Measurements from ENCODE around the gene SULT6B1. TPM values are rescaled to one million over a fixed set of nuclear protein-coding genes. Genes with fewer than 3 reads are reported as not detected.

Gene SULT6B1
- polyA plus RNA-seq, 4 donors = not detected

DNA sequence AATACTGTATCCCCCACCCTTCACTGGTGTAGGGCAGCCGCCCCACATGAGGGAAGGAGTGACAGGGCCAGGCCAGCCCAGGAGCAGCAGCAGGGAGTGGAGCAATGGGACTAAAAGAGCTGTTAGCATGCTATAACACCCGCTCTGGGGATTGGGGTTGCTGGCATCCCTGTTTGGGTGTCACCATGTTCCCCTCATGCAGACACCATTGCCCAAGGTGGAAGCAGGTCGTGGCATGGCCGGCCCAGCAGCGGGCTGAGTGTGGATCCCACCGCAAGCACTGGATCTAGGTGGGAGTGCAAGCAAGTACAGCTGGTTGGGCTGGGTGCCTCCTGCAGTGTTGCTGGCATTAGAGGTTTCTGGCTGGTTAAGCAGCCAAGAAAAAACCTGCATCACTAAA lies 3.3 kb upstream of the SULT6B1 start:
- Histone ChIP-seq H3K9me3 (ENCODE audit: control insufficient read depth in 2 of 2, insufficient read depth in 1 of 2, low read depth in 1 of 2, low read length in 1 of 2) (no peaks in the 10 kb centered on the region), H3K4me3 (ENCODE audit: low read depth in 1 of 3, low read length in 3 of 3) (no peak overlapping the region), H3K4me1 (ENCODE audit: control insufficient read depth in 3 of 3, insufficient read depth in 2 of 3, low read depth in 1 of 3, low read length in 2 of 3) (no peaks in the 10 kb centered on the region), H3K36me3 (ENCODE audit: control insufficient read depth in 3 of 3, insufficient read depth in 2 of 3, low read depth in 1 of 3, low read length in 3 of 3) (no peaks in the 10 kb centered on the region), H3K27ac (ENCODE audit: low read depth in 1 of 3, low read length in 2 of 3) (no peak overlapping the region), H3K27me3 (ENCODE audit: control insufficient read depth in 3 of 3, insufficient read depth in 3 of 3, low read length in 3 of 3) (no peaks in the 10 kb centered on the region)
- FAIRE-seq (no peak), DNase-seq (no peak)
- WGBS, 3 donors = 85 to 90% (median 88%) methylated on average over 6 of the region's 6 CpGs

DNA sequence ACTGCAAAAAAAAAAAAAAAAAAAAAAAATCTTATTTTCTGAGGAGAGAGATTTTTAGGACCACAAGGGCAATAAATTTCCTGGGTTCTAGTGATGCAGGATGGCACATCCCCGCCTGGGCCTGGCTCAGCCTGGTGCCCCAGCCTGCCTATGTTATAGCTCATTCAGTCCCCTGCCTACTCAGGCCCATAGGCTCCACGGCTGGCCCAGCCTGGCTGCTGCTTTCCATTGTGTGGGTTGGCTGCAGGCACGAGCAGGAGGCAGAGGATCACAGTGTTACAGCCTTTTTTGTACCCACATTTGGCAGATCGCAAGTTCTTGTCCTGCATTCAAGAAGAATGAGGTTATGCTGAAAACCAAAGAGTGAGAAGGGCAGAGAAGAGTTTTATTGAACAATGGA lies 2.8 kb upstream of the SULT6B1 start:
- WGBS, 3 donors = 77 to 85% (median 80%) methylated on average over 4 of the region's 4 CpGs
- DNase-seq = no peak

GRCh38 chr2:37190290-37190689 lies 1.8 kb upstream of the SULT6B1 start:
- no peaks in the 10 kb centered on the region for H3K4me1 ChIP-seq (ENCODE audit: control insufficient read depth in 3 of 3, insufficient read depth in 2 of 3, low read depth in 1 of 3, low read length in 2 of 3)
- H3K4me3 ChIP-seq (ENCODE audit: low read depth in 1 of 3, low read length in 3 of 3) = no peak overlapping the region
- WGBS, 3 donors = 81 to 87% (median 85%) methylated on average over 4 of the region's 4 CpGs
- no peaks in the 10 kb centered on the region for H3K36me3 ChIP-seq (ENCODE audit: control insufficient read depth in 3 of 3, insufficient read depth in 2 of 3, low read depth in 1 of 3, low read length in 3 of 3)
- FAIRE-seq (no peak), DNase-seq (no peak)
- peaks cover 0 to 3% (median 0%) of the 10 kb centered on the region in 3 donors for H3K27me3 ChIP-seq (ENCODE audit: control insufficient read depth in 3 of 3, insufficient read depth in 3 of 3, low read length in 3 of 3)
- H3K9me3 ChIP-seq (ENCODE audit: control insufficient read depth in 2 of 2, insufficient read depth in 1 of 2, low read depth in 1 of 2, low read length in 1 of 2) = no peaks in the 10 kb centered on the region
- H3K27ac ChIP-seq (ENCODE audit: low read depth in 1 of 3, low read length in 2 of 3) = no peak overlapping the region

More for the DNA sequence above, 2.8 kb upstream of the SULT6B1 start:
- Histone ChIP-seq H3K9me3 (ENCODE audit: control insufficient read depth in 2 of 2, insufficient read depth in 1 of 2, low read depth in 1 of 2, low read length in 1 of 2) (no peaks in the 10 kb centered on the region), H3K4me1 (ENCODE audit: control insufficient read depth in 3 of 3, insufficient read depth in 2 of 3, low read depth in 1 of 3, low read length in 2 of 3) (no peaks in the 10 kb centered on the region), H3K27me3 (ENCODE audit: control insufficient read depth in 3 of 3, insufficient read depth in 3 of 3, low read length in 3 of 3) (peaks cover 0 to 2% (median 0%) of the 10 kb centered on the region in 3 donors), H3K27ac (ENCODE audit: low read depth in 1 of 3, low read length in 2 of 3) (no peak overlapping the region), H3K36me3 (ENCODE audit: control insufficient read depth in 3 of 3, insufficient read depth in 2 of 3, low read depth in 1 of 3, low read length in 3 of 3) (no peaks in the 10 kb centered on the region), H3K4me3 (ENCODE audit: low read depth in 1 of 3, low read length in 3 of 3) (no peak overlapping the region)
- no peak for FAIRE-seq

DNA sequence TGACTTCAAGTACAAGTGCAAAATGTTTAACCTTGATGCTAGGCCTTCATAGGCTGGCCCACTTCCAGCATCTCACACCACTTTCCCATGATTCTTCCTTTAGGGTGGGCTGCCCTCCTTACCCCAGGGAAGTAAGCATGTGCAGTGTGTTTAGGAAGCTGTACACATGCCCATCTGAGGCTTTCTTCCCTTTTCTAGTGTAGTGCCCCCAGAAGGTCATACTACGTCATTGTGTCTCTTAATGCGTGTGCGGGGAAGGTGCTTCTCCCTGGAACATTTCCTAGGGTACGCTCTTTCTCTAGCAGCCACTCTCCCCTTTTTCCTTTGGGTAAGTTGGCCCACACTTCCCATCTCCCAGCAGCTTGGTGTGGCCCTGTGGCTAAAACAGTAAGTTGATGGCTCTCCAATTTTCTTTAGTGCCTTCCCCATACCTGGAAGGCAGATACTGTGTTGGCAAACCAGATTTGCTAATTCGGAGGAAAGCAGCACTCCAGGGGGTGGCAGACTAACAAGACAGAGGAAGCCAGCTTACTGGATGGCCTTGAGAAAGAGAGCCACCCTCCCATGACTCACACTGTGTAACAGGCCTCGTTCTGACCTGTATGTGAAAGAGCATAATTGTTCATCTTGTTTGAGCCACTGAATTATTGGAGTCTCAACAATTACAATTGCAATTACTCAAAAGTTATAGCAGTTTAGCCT lies 1.1 kb upstream of the SULT6B1 start:
- Histone ChIP-seq H3K27me3 (ENCODE audit: control insufficient read depth in 3 of 3, insufficient read depth in 3 of 3, low read length in 3 of 3) (peaks cover 0 to 3% (median 0%) of the 10 kb centered on the region in 3 donors), H3K4me1 (ENCODE audit: control insufficient read depth in 3 of 3, insufficient read depth in 2 of 3, low read depth in 1 of 3, low read length in 2 of 3) (no peaks in the 10 kb centered on the region), H3K36me3 (ENCODE audit: control insufficient read depth in 3 of 3, insufficient read depth in 2 of 3, low read depth in 1 of 3, low read length in 3 of 3) (no peaks in the 10 kb centered on the region), H3K9me3 (ENCODE audit: control insufficient read depth in 2 of 2, insufficient read depth in 1 of 2, low read depth in 1 of 2, low read length in 1 of 2) (no peaks in the 10 kb centered on the region), H3K4me3 (ENCODE audit: low read depth in 1 of 3, low read length in 3 of 3) (no peak overlapping the region), H3K27ac (ENCODE audit: low read depth in 1 of 3, low read length in 2 of 3) (peak overlapping the region in 1 of 3 donors; percentile 17)
- FAIRE-seq = no peak
- WGBS, 3 donors = 71 to 76% (median 75%) methylated on average over 6 of the region's 6 CpGs
- peak; percentile 22 to 25 for DNase-seq

DNA sequence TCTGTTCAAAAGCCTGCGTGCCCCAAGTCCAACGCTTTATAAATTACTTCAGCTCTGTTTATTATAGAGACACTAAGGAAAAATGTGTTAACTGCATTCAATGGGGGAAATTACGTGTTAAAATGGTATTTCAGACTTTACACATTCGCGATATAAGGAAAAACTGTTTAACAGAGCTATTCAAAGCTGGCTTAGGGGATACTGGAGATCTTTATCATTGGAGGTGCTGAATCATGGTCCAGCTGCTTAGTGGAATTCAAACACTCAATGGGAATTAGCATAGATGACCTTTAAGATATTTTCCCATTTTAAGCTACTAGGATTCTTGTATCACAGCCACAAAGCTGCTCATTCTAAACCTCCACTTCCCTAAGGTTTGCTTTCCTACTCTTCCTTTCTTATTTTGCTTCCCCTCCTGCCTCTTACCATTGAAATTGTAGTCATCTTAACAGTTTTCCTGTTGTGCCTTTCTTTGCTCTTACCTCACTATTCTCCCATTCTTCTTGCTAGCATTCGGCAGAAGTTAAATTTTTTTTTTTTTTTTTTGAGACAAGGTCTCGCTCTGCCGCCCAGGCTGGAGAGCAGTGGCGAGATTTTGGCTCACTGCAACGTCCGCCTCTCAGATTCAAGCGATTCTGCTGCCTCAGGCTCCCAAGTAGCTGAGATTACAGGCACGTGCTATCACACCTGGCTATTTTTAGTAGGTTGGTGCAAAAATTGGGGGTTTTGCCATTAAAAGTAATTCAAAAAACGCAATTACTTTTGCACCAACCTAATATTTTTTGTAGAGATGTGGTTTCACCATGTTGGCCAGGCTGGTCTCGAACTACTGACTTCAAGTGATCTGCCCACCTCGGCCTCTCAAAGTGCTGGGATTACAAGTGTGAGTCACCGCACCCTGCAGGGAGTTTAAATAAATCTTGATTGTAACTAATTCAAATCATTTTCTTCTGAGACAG lies 6.5 kb downstream of the SULT6B1 start:
- H3K27me3 ChIP-seq (ENCODE audit: control insufficient read depth in 3 of 3, insufficient read depth in 3 of 3, low read length in 3 of 3) = peaks cover 0 to 6% (median 0%) of the 10 kb centered on the region in 3 donors
- H3K9me3 ChIP-seq (ENCODE audit: control insufficient read depth in 2 of 2, insufficient read depth in 1 of 2, low read depth in 1 of 2, low read length in 1 of 2) = no peaks in the 10 kb centered on the region
- 80 to 84% (median 82%) methylated on average over 17 of the region's 17 CpGs for WGBS, 3 donors
- no peaks in the 10 kb centered on the region for H3K4me1 ChIP-seq (ENCODE audit: control insufficient read depth in 3 of 3, insufficient read depth in 2 of 3, low read depth in 1 of 3, low read length in 2 of 3)
- no peak for FAIRE-seq
- no peak for DNase-seq
- H3K4me3 ChIP-seq (ENCODE audit: low read depth in 1 of 3, low read length in 3 of 3) = no peak overlapping the region
- no peaks in the 10 kb centered on the region for H3K36me3 ChIP-seq (ENCODE audit: control insufficient read depth in 3 of 3, insufficient read depth in 2 of 3, low read depth in 1 of 3, low read length in 3 of 3)
- H3K27ac ChIP-seq (ENCODE audit: low read depth in 1 of 3, low read length in 2 of 3) = no peak overlapping the region

GRCh38 chr2:37180640-37181039 lies 7.8 kb downstream of the SULT6B1 start:
- FAIRE-seq = no peak

GRCh38 chr2:37180006-37180639 lies 8.3 kb downstream of the SULT6B1 start:
- no peak for FAIRE-seq

More at GRCh38 chr2:37180640-37181039, 7.8 kb downstream of the SULT6B1 start:
- H3K36me3 ChIP-seq (ENCODE audit: control insufficient read depth in 3 of 3, insufficient read depth in 2 of 3, low read depth in 1 of 3, low read length in 3 of 3) = no peaks in the 10 kb centered on the region
- H3K9me3 ChIP-seq (ENCODE audit: control insufficient read depth in 2 of 2, insufficient read depth in 1 of 2, low read depth in 1 of 2, low read length in 1 of 2) = no peaks in the 10 kb centered on the region
- peaks cover 0 to 3% (median 0%) of the 10 kb centered on the region in 3 donors for H3K27me3 ChIP-seq (ENCODE audit: control insufficient read depth in 3 of 3, insufficient read depth in 3 of 3, low read length in 3 of 3)
- DNase-seq = no peak
- 92 to 95% (median 92%) methylated on average over 5 of the region's 5 CpGs for WGBS, 3 donors
- no peak overlapping the region for H3K4me3 ChIP-seq (ENCODE audit: low read depth in 1 of 3, low read length in 3 of 3)
- H3K27ac ChIP-seq (ENCODE audit: low read depth in 1 of 3, low read length in 2 of 3) = no peak overlapping the region
- no peaks in the 10 kb centered on the region for H3K4me1 ChIP-seq (ENCODE audit: control insufficient read depth in 3 of 3, insufficient read depth in 2 of 3, low read depth in 1 of 3, low read length in 2 of 3)

DNA sequence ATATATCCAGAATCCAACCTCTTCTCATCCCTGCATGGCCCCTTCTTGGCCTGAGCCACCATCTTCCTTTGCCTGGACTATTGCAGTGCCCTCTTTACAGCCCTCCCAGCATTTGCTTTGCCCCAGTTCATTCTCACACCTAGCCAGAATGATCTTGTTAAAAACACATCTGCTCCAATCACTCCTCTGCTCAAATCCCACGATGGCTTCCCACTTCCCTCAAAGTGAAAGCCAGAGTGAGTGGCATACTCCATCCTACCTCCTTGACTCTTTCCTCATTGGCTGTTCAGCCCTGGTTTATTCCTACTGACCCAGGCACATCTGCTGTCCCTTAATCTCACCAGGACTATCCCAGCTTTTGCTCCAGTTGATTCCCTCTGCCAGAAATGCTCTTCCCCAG lies 14.7 kb downstream of the SULT6B1 start:
- H3K9me3 ChIP-seq (ENCODE audit: control insufficient read depth in 2 of 2, insufficient read depth in 1 of 2, low read depth in 1 of 2, low read length in 1 of 2) = no peaks in the 10 kb centered on the region
- no peaks in the 10 kb centered on the region for H3K4me1 ChIP-seq (ENCODE audit: control insufficient read depth in 3 of 3, insufficient read depth in 2 of 3, low read depth in 1 of 3, low read length in 2 of 3)
- no peak overlapping the region for H3K27ac ChIP-seq (ENCODE audit: low read depth in 1 of 3, low read length in 2 of 3)
- FAIRE-seq = no peak
- H3K27me3 ChIP-seq (ENCODE audit: control insufficient read depth in 3 of 3, insufficient read depth in 3 of 3, low read length in 3 of 3) = no peaks in the 10 kb centered on the region
- DNase-seq = no peak
- no peak overlapping the region for H3K4me3 ChIP-seq (ENCODE audit: low read depth in 1 of 3, low read length in 3 of 3)
- WGBS, 3 donors = 47 to 79% (median 76%) methylated on average over 1 of the region's 1 CpG
- no peaks in the 10 kb centered on the region for H3K36me3 ChIP-seq (ENCODE audit: control insufficient read depth in 3 of 3, insufficient read depth in 2 of 3, low read depth in 1 of 3, low read length in 3 of 3)

More at GRCh38 chr2:37180006-37180639, 8.3 kb downstream of the SULT6B1 start:
- Histone ChIP-seq H3K36me3 (ENCODE audit: control insufficient read depth in 3 of 3, insufficient read depth in 2 of 3, low read depth in 1 of 3, low read length in 3 of 3) (no peaks in the 10 kb centered on the region), H3K9me3 (ENCODE audit: control insufficient read depth in 2 of 2, insufficient read depth in 1 of 2, low read depth in 1 of 2, low read length in 1 of 2) (no peaks in the 10 kb centered on the region), H3K27me3 (ENCODE audit: control insufficient read depth in 3 of 3, insufficient read depth in 3 of 3, low read length in 3 of 3) (peaks cover 0 to 3% (median 0%) of the 10 kb centered on the region in 3 donors), H3K27ac (ENCODE audit: low read depth in 1 of 3, low read length in 2 of 3) (no peak overlapping the region), H3K4me1 (ENCODE audit: control insufficient read depth in 3 of 3, insufficient read depth in 2 of 3, low read depth in 1 of 3, low read length in 2 of 3) (no peaks in the 10 kb centered on the region), H3K4me3 (ENCODE audit: low read depth in 1 of 3, low read length in 3 of 3) (no peak overlapping the region)
- WGBS, 3 donors = 42 to 52% (median 48%) methylated on average over 4 of the region's 4 CpGs
- no peak for DNase-seq
